Measurements from ENCODE around the gene SFMBT2. TPM values are rescaled to one million over a fixed set of nuclear protein-coding genes. Genes with fewer than 3 reads are reported as not detected.

SFMBT2 gene
- polyA plus RNA-seq, 1 experiment = 0.06 TPM

GRCh38 chr10:7181420-7181819 is 229.4 kb downstream of the SFMBT2 start:
- TF ChIP-seq CTCF (IDR thresholded peaks at IDR 0.05; ENCODE audit: insufficient read depth, low read depth, low read length) = no peak
- ChIA-PET POLR2A (no interaction called here), CTCF (interaction anchor here (0.6 kb wide), 3 partner anchors 158 to 671 kb away, joined by 3 read pairs; no protein-coding TSS in a partner anchor)
- DNase-seq (ENCODE audit: low read depth) = no peak
- no peaks in the 10 kb centered on the region for H3K36me3 ChIP-seq (ENCODE audit: control insufficient read depth, insufficient read depth, low read length)
- no peak overlapping the region for H3K4me3 ChIP-seq (ENCODE audit: low read depth, low read length)
- no peaks in the 10 kb centered on the region for H3K27me3 ChIP-seq (ENCODE audit: control insufficient read depth, insufficient read depth, low read length)

- DNase-seq (ENCODE audit: low read depth) = no peak
- Histone ChIP-seq H3K27me3 (ENCODE audit: control insufficient read depth, insufficient read depth, low read length) (no peaks in the 10 kb centered on the region), H3K4me3 (ENCODE audit: low read depth, low read length) (no peak overlapping the region), H3K36me3 (ENCODE audit: control insufficient read depth, insufficient read depth, low read length) (no peaks in the 10 kb centered on the region)
- POLR2A ChIA-PET = no interaction called here
- no peak for TF ChIP-seq CTCF (IDR thresholded peaks at IDR 0.05; ENCODE audit: insufficient read depth, low read depth, low read length)
- CTCF ChIA-PET = interaction anchor here (1.1 kb wide), 1 partner anchor 10 kb away, joined by 3 read pairs; no protein-coding TSS in a partner anchor
These were observed 231.3 kb downstream of the SFMBT2 start for GRCh38 chr10:7179536-7179935.

GRCh38 chr10:7173948-7174347 is 236.9 kb downstream of the SFMBT2 start:
- POLR2A ChIA-PET = no interaction called here
- no peak for DNase-seq (ENCODE audit: low read depth)
- Histone ChIP-seq H3K27me3 (ENCODE audit: control insufficient read depth, insufficient read depth, low read length) (no peaks in the 10 kb centered on the region), H3K36me3 (ENCODE audit: control insufficient read depth, insufficient read depth, low read length) (no peaks in the 10 kb centered on the region), H3K4me3 (ENCODE audit: low read depth, low read length) (no peak overlapping the region)
- CTCF ChIA-PET = no interaction called here
- no peak for TF ChIP-seq CTCF (IDR thresholded peaks at IDR 0.05; ENCODE audit: insufficient read depth, low read depth, low read length)

- ChIA-PET POLR2A (no interaction called here), CTCF (no interaction called here)
- Histone ChIP-seq H3K4me3 (ENCODE audit: low read depth, low read length) (no peak overlapping the region), H3K27me3 (ENCODE audit: control insufficient read depth, insufficient read depth, low read length) (no peaks in the 10 kb centered on the region), H3K36me3 (ENCODE audit: control insufficient read depth, insufficient read depth, low read length) (no peaks in the 10 kb centered on the region)
- DNase-seq (ENCODE audit: low read depth) = no peak
- no peak for TF ChIP-seq CTCF (IDR thresholded peaks at IDR 0.05; ENCODE audit: insufficient read depth, low read depth, low read length)
These were observed 239.0 kb downstream of the SFMBT2 start for GRCh38 chr10:7171825-7172224.

GRCh38 chr10:7170626-7171322 is 240.1 kb downstream of the SFMBT2 start:
- Histone ChIP-seq H3K4me3 (ENCODE audit: low read depth, low read length) (no peak overlapping the region), H3K27me3 (ENCODE audit: control insufficient read depth, insufficient read depth, low read length) (no peaks in the 10 kb centered on the region), H3K36me3 (ENCODE audit: control insufficient read depth, insufficient read depth, low read length) (no peaks in the 10 kb centered on the region)
- ChIA-PET POLR2A (no interaction called here), CTCF (no interaction called here)
- TF ChIP-seq CTCF (IDR thresholded peaks at IDR 0.05; ENCODE audit: insufficient read depth, low read depth, low read length) = no peak
- DNase-seq (ENCODE audit: low read depth) = no peak
